Liver (tissue), 9 donors: ENCODE measurements around the gene PRR36. TPM values are rescaled to one million over a fixed set of nuclear protein-coding genes. Genes with fewer than 3 reads are reported as not detected.

ENCODE experiments used
- DNase-seq: peaks from one replicate; pipeline ENCODE4 v3.0.0-alpha.2; 2017; ENCODE audit warnings: low spot score
- H3K27ac ChIP-seq, 2 donors: one replicate each; pipeline ENCODE4 v1.7.0; 2013; ENCODE audit warnings: inconsistent platforms in 2 of 2, low read length in 2 of 2, control low read depth in 1 of 2, low read depth in 1 of 2, mild to moderate bottlenecking in 1 of 2
- H3K27me3 ChIP-seq, 4 donors: one replicate each; pipeline versions ENCODE4 v1.6.1 to v1.7.0; 2013; ENCODE audit warnings: low read length in 3 of 4, inconsistent platforms in 1 of 4, mild to moderate bottlenecking in 1 of 4, moderate library complexity in 1 of 4; ENCODE audit not compliant: control insufficient read depth in 4 of 4, insufficient read depth in 4 of 4
- H3K36me3 ChIP-seq, 4 donors: one replicate each; pipeline versions ENCODE4 v1.6.1 to v1.7.0; 2013; ENCODE audit warnings: low read length in 3 of 4, mild to moderate bottlenecking in 3 of 4, low read depth in 1 of 4, moderate library complexity in 1 of 4; ENCODE audit not compliant: control insufficient read depth in 4 of 4, insufficient read depth in 3 of 4
- H3K4me1 ChIP-seq, 4 donors: one replicate each; pipeline versions ENCODE4 v1.6.1 to v1.7.0; 2013; ENCODE audit warnings: low read length in 3 of 4, mild to moderate bottlenecking in 3 of 4, moderate library complexity in 1 of 4; ENCODE audit not compliant: control insufficient read depth in 4 of 4, insufficient read depth in 4 of 4
- H3K4me3 ChIP-seq, 3 donors: one replicate each; pipeline versions ENCODE4 v1.6.1 to v1.7.0; 2013; ENCODE audit warnings: low read length in 3 of 3, control low read depth in 1 of 3, low read depth in 1 of 3, mild to moderate bottlenecking in 1 of 3
- H3K9ac ChIP-seq, 2 donors: one replicate each; pipeline ENCODE4 v1.7.0; 2013; ENCODE audit warnings: low read length in 2 of 2, mild to moderate bottlenecking in 2 of 2, moderate library complexity in 2 of 2, control low read depth in 1 of 2, low read depth in 1 of 2
- H3K9me3 ChIP-seq, 4 donors: one replicate each; pipeline versions ENCODE4 v1.6.1 to v1.7.0; 2013; ENCODE audit warnings: low read length in 3 of 4; ENCODE audit not compliant: control insufficient read depth in 4 of 4
- ATF3 ChIP-seq: IDR thresholded peaks from 2 replicates; pipeline ENCODE4 v1.6.1; 2016; ENCODE audit warnings: antibody characterized with exemption
- CTCF ChIP-seq: fragments of 150-350 bp; IDR thresholded peaks from 2 replicates; pipeline ENCODE4 v1.5.1; 2017; ENCODE audit warnings: improper control_type of control experiment, low read depth, low read length; ENCODE audit not compliant: missing input control
- EGR1 ChIP-seq, 2 donors: IDR thresholded peaks; 2 replicates each; pipeline ENCODE4 v1.6.1; 2016 to 2018; ENCODE audit warnings: antibody characterized with exemption in 2 of 2, low read depth in 2 of 2
- FOXA1 ChIP-seq: IDR thresholded peaks from 2 replicates; pipeline ENCODE4 v1.6.1; 2016; ENCODE audit warnings: antibody characterized with exemption
- FOXA2 ChIP-seq: IDR thresholded peaks from 2 replicates; pipeline ENCODE4 v1.6.1; 2016; ENCODE audit warnings: antibody characterized with exemption
- GABPA ChIP-seq, 2 donors: IDR thresholded peaks in 1 of 2; conservative IDR thresholded peaks in 1 of 2; 2 replicates each; pipeline ENCODE4 v1.6.1; 2016; ENCODE audit warnings: antibody characterized with exemption in 2 of 2, mild to moderate bottlenecking in 1 of 2, moderate library complexity in 1 of 2
- HNF4A ChIP-seq, 2 donors: conservative IDR thresholded peaks; 2 replicates each; pipeline ENCODE4 v1.6.1; 2016; ENCODE audit warnings: antibody characterized with exemption in 2 of 2, mild to moderate bottlenecking in 2 of 2
- HNF4G ChIP-seq: IDR thresholded peaks from 2 replicates; pipeline ENCODE4 v1.6.1; 2016; ENCODE audit warnings: antibody characterized with exemption
- JUND ChIP-seq, 2 donors: IDR thresholded peaks; 2 replicates each; pipeline ENCODE4 v1.6.1; 2016; ENCODE audit warnings: antibody characterized with exemption in 2 of 2
- MAX ChIP-seq: IDR thresholded peaks from 2 replicates; pipeline ENCODE4 v1.6.1; 2016; ENCODE audit warnings: antibody characterized with exemption
- NR2F2 ChIP-seq: IDR thresholded peaks from 2 replicates; pipeline ENCODE4 v1.6.1; 2016; ENCODE audit warnings: antibody characterized with exemption
- RAD21 ChIP-seq, 2 donors: IDR thresholded peaks; 2 replicates each; pipeline ENCODE4 v1.6.1; 2016; ENCODE audit warnings: antibody characterized with exemption in 2 of 2, mild to moderate bottlenecking in 2 of 2
- REST ChIP-seq: IDR thresholded peaks from 2 replicates; pipeline ENCODE4 v1.6.1; 2016; ENCODE audit warnings: antibody characterized with exemption, mild to moderate bottlenecking
- RXRA ChIP-seq, 2 donors: IDR thresholded peaks; 2 replicates each; pipeline ENCODE4 v1.6.1; 2017 to 2018; ENCODE audit warnings: antibody characterized with exemption in 2 of 2, mild to moderate bottlenecking in 1 of 2
- SP1 ChIP-seq: IDR thresholded peaks from 2 replicates; pipeline ENCODE4 v1.6.1; 2018; ENCODE audit warnings: antibody characterized with exemption, mild to moderate bottlenecking
- TAF1 ChIP-seq: conservative IDR thresholded peaks from 2 replicates; pipeline ENCODE4 v1.6.1; 2016; ENCODE audit warnings: antibody characterized with exemption, mild to moderate bottlenecking
- YY1 ChIP-seq: IDR thresholded peaks from 2 replicates; pipeline ENCODE4 v1.6.1; 2016; ENCODE audit warnings: antibody characterized with exemption, mild to moderate bottlenecking
- WGBS: extraction: QIAGEN DNeasy Blood & Tissue Kit; methylation state at CpG from one replicate; pipeline ENCODE4 v1.1.7; 2013; 5-methylcytosine and 5-hydroxymethylcytosine counted together
- polyA plus RNA-seq, 2 donors: library from polyadenylated mRNA; stranded (reverse) in 1 of 2; unstranded in 1 of 2; fragments of 200-250 nt in 1 of 2; fragments of >200 nt in 1 of 2; fragmentation: Nextera tagmentation in 1 of 2; extraction: Ambion mirVana in 1 of 2; gene quantifications; one replicate each; pipeline versions ENCODE4 v1.2.1 to v1.2.3, GENCODE V29; 2013 to 2015
- total RNA-seq, 2 donors: library from RNA; depleted of rRNA; stranded (reverse); fragments of >200 nt; gene quantifications; one replicate each; pipeline ENCODE4 v1.2.3, GENCODE V29; 2014
- TF ChIP-seq, protein P1 (sequence below): IDR thresholded peaks from 2 replicates; pipeline ENCODE4 v1.6.1; 2016; ENCODE audit warnings: antibody characterized with exemption
- donor health status: healthy.
- donor health status: healthy.
- donor health status: healthy.
- donor health status: healthy.
- donor health status: healthy.

PRR36 gene
- total and polyA plus RNA-seq, 4 donors = 0.02 to 0.03 TPM; not detected in 2

- Histone ChIP-seq H3K27me3 (no peaks in the 10 kb centered on the region), H3K27ac (no peak within 1 kb of the TSS), H3K4me1 (peaks cover 17 to 46% (median 27%) of the 10 kb centered on the region in 4 donors), H3K9ac (no peak within 1 kb of the TSS), H3K9me3 (no peaks in the 10 kb centered on the region), H3K36me3 (peaks cover 0 to 27% (median 10%) of the 10 kb centered on the region in 4 donors), H3K4me3 (no peak within 1 kb of the TSS)
- 43% methylated on average over 12 of the region's 12 CpGs for WGBS
- TF ChIP-seq, protein P1, sequence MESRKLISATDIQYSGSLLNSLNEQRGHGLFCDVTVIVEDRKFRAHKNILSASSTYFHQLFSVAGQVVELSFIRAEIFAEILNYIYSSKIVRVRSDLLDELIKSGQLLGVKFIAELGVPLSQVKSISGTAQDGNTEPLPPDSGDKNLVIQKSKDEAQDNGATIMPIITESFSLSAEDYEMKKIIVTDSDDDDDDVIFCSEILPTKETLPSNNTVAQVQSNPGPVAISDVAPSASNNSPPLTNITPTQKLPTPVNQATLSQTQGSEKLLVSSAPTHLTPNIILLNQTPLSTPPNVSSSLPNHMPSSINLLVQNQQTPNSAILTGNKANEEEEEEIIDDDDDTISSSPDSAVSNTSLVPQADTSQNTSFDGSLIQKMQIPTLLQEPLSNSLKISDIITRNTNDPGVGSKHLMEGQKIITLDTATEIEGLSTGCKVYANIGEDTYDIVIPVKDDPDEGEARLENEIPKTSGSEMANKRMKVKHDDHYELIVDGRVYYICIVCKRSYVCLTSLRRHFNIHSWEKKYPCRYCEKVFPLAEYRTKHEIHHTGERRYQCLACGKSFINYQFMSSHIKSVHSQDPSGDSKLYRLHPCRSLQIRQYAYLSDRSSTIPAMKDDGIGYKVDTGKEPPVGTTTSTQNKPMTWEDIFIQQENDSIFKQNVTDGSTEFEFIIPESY = no peak
- no peak for TF ChIP-seq MAX
- no peak for TF ChIP-seq FOXA2
- no peak for TF ChIP-seq HNF4A (conservative IDR thresholded peaks at IDR 0.05)
- no peak for TF ChIP-seq GABPA (IDR thresholded peaks at IDR 0.05 in 1 of 2, conservative IDR thresholded peaks at IDR 0.05 in 1 of 2)
- no peak for TF ChIP-seq JUND (IDR thresholded peaks at IDR 0.05)
- TF ChIP-seq YY1 = no peak
- TF ChIP-seq HNF4G = no peak
- no peak for TF ChIP-seq TAF1
- TF ChIP-seq CTCF = no peak
- no peak for TF ChIP-seq RAD21 (IDR thresholded peaks at IDR 0.05)
- no peak for TF ChIP-seq EGR1 (IDR thresholded peaks at IDR 0.05; ENCODE audit: low read depth in 2 of 2)
- TF ChIP-seq NR2F2 = no peak
- TF ChIP-seq REST = no peak
- TF ChIP-seq FOXA1 = no peak
- TF ChIP-seq SP1 = no peak
- no peak for TF ChIP-seq ATF3
- TF ChIP-seq RXRA (IDR thresholded peaks at IDR 0.05) = no peak
- DNase-seq = no peak
Measured at GRCh38 chr19:7914598-7915045, 40.4 kb upstream of the PRR36 start, which contains the start of gene TGFBR3L. Gene TGFBR3L (plus strand): TSS chr19:7914830.
